GM19025 (cell line): ENCODE results near the gene LY9.
A peak's percentile ranks its signal among the peaks of the same experiment; 100 is the strongest.
"Not testable (repeated sequence)": the region's sequence is repeated elsewhere in the genome, so short reads cannot be mapped to it uniquely, and the experiment has no call there.

Experiments
- ATAC-seq: cut with Tn5 transposase; IDR thresholded peaks from one replicate; pipeline ENCODE4 v1.9.1; 2021; ENCODE audit warnings: mild to moderate bottlenecking, low read depth, moderate library complexity; ENCODE audit not compliant: unreplicated experiment

The LY9 gene

GRCh38 chr1:160772331-160772730 lies 23.6 kb upstream of the LY9 start:
- no peak for ATAC-seq

GRCh38 chr1:160773093-160773492 lies 22.9 kb upstream of the LY9 start:
- ATAC-seq, result no peak

- no peak for ATAC-seq
Measured at GRCh38 chr1:160774886-160775719, 20.9 kb upstream of the LY9 start.

- no peak for ATAC-seq
Measured at GRCh38 chr1:160776178-160776577, 19.8 kb upstream of the LY9 start.

GRCh38 chr1:160777486-160778089 lies 18.4 kb upstream of the LY9 start:
- no peak for ATAC-seq

- ATAC-seq, result no peak
Measured at GRCh38 chr1:160778976-160779375, 17.0 kb upstream of the LY9 start.

GRCh38 chr1:160779626-160780397 lies 16.2 kb upstream of the LY9 start:
- no peak for ATAC-seq

- ATAC-seq, result no peak
Measured at GRCh38 chr1:160780398-160780755, 15.6 kb upstream of the LY9 start.

- ATAC-seq, result no peak
Measured at GRCh38 chr1:160781186-160781766, 14.7 kb upstream of the LY9 start.

- peak; percentile 91 for ATAC-seq
Measured at GRCh38 chr1:160781914-160782689, 13.9 kb upstream of the LY9 start.

- not testable (repeated sequence) for ATAC-seq
Measured at GRCh38 chr1:160782988-160783765, 12.8 kb upstream of the LY9 start.

GRCh38 chr1:160789051-160789701 lies 6.8 kb upstream of the LY9 start:
- no peak for ATAC-seq

GRCh38 chr1:160789702-160790611 lies 6.0 kb upstream of the LY9 start:
- peak; percentile 85 for ATAC-seq

- ATAC-seq, result no peak
Measured at GRCh38 chr1:160794376-160794775, 1.6 kb upstream of the LY9 start.

- no peak for ATAC-seq
Measured at GRCh38 chr1:160797271-160797709, 1.3 kb downstream of the LY9 start.

- no peak for ATAC-seq
Measured at GRCh38 chr1:160797861-160798273, 1.9 kb downstream of the LY9 start.

- ATAC-seq, result no peak
Measured at GRCh38 chr1:160798439-160798838, 2.5 kb downstream of the LY9 start.

GRCh38 chr1:160799641-160800040 lies 3.7 kb downstream of the LY9 start:
- no peak for ATAC-seq
